ENCODE results near the gene MRPL57. TPM values are rescaled to one million over a fixed set of nuclear protein-coding genes. Genes with fewer than 3 reads are reported as not detected.
A peak's percentile ranks its signal among the peaks of the same experiment; 100 is the strongest.
"Not testable (repeated sequence)": the region's sequence is repeated elsewhere in the genome, so short reads cannot be mapped to it uniquely, and the experiment has no call there.

Gene MRPL57
- 24.7 and 26.7 TPM in 2 replicates for total RNA-seq

- DNase-seq (ENCODE audit: extremely low read depth, low read depth, low spot score) = peak; percentile 55
Observed at GRCh38 chr13:21176215-21176981, at the start of gene MRPL57, which contains the start of gene SKA3. MRPL57 (plus strand) TSS chr13:21176658; CDS start chr13:21176917, 259 bp downstream. SKA3 (minus strand) TSS chr13:21176552; CDS start chr13:21176477, 75 bp downstream.

- no peak for DNase-seq (ENCODE audit: extremely low read depth, low read depth, low spot score)
Observed at GRCh38 chr13:21130116-21130515, 46.3 kb upstream of the MRPL57 start.

GRCh38 chr13:21133077-21133476 lies 43.4 kb upstream of the MRPL57 start:
- DNase-seq (ENCODE audit: extremely low read depth, low read depth, low spot score) = no peak

- DNase-seq (ENCODE audit: extremely low read depth, low read depth, low spot score) = no peak
Observed at GRCh38 chr13:21134475-21134874, 42.0 kb upstream of the MRPL57 start.

GRCh38 chr13:21135833-21136232 lies 40.6 kb upstream of the MRPL57 start:
- DNase-seq (ENCODE audit: extremely low read depth, low read depth, low spot score) = not testable (repeated sequence)

- no peak for DNase-seq (ENCODE audit: extremely low read depth, low read depth, low spot score)
Observed at GRCh38 chr13:21137696-21138095, 38.8 kb upstream of the MRPL57 start.

GRCh38 chr13:21138561-21138960 lies 37.9 kb upstream of the MRPL57 start:
- no peak for DNase-seq (ENCODE audit: extremely low read depth, low read depth, low spot score)

GRCh38 chr13:21139374-21139773 lies 37.1 kb upstream of the MRPL57 start:
- no peak for DNase-seq (ENCODE audit: extremely low read depth, low read depth, low spot score)

- DNase-seq (ENCODE audit: extremely low read depth, low read depth, low spot score) = no peak
Observed at GRCh38 chr13:21142766-21143165, 33.7 kb upstream of the MRPL57 start.

GRCh38 chr13:21147827-21148226 lies 28.6 kb upstream of the MRPL57 start:
- DNase-seq (ENCODE audit: extremely low read depth, low read depth, low spot score) = no peak

- DNase-seq (ENCODE audit: extremely low read depth, low read depth, low spot score) = no peak
Observed at GRCh38 chr13:21148557-21149258, 27.8 kb upstream of the MRPL57 start.

- no peak for DNase-seq (ENCODE audit: extremely low read depth, low read depth, low spot score)
Observed at GRCh38 chr13:21149568-21149967, 26.9 kb upstream of the MRPL57 start.

- no peak for DNase-seq (ENCODE audit: extremely low read depth, low read depth, low spot score)
Observed at GRCh38 chr13:21150013-21150412, 26.4 kb upstream of the MRPL57 start.

GRCh38 chr13:21152251-21152899 lies 24.1 kb upstream of the MRPL57 start:
- no peak for DNase-seq (ENCODE audit: extremely low read depth, low read depth, low spot score)

- no peak for DNase-seq (ENCODE audit: extremely low read depth, low read depth, low spot score)
Observed at GRCh38 chr13:21164631-21165030, 11.8 kb upstream of the MRPL57 start.

GRCh38 chr13:21165606-21166005 lies 10.9 kb upstream of the MRPL57 start:
- DNase-seq (ENCODE audit: extremely low read depth, low read depth, low spot score) = not testable (repeated sequence)

- DNase-seq (ENCODE audit: extremely low read depth, low read depth, low spot score) = no peak
Observed at GRCh38 chr13:21171420-21171819, 5.0 kb upstream of the MRPL57 start.

GRCh38 chr13:21173767-21174166 lies 2.7 kb upstream of the MRPL57 start:
- DNase-seq (ENCODE audit: extremely low read depth, low read depth, low spot score) = not testable (repeated sequence)

- no peak for DNase-seq (ENCODE audit: extremely low read depth, low read depth, low spot score)
Observed at GRCh38 chr13:21175656-21176214, 723 bp upstream of the MRPL57 start.

GRCh38 chr13:21176982-21177284 lies 475 bp downstream of the MRPL57 start:
- no peak for DNase-seq (ENCODE audit: extremely low read depth, low read depth, low spot score)

GRCh38 chr13:21181671-21182070 lies 5.2 kb downstream of the MRPL57 start:
- no peak for DNase-seq (ENCODE audit: extremely low read depth, low read depth, low spot score)

All from glomerular endothelial cell (primary cell).